ENCODE data around the gene PCYT1A. TPM values are rescaled to one million over a fixed set of nuclear protein-coding genes. Genes with fewer than 3 reads are reported as not detected.

Gene PCYT1A
- total RNA-seq, 4 donors from 2014 or later = 90.5 to 123 (median 99.0) TPM

DNA sequence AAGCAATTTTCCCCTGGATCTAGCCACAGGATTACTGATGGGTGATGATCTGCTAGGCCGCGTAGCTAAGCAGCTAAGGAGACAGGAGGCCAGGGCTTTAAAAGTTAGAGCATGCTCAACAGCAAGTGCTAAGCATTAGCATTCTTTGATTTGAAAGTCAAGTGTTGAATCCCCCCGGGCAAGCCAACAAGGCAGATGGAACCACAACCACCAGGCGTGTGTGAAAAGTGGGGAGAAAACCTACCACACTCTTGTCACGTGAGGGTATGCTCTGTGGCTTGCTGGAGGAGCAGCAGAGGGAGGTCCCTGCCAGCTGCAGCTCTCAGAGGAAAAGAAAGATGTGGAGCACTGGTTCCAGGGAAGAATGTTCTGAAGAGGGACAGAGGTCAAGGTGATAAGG lies 50.3 kb downstream of the PCYT1A start:
- no peak for TF ChIP-seq POLR2A (IDR thresholded peaks at IDR 0.05)
- no peak for TF ChIP-seq CTCF (IDR thresholded peaks at IDR 0.05 in 4 of 5, conservative IDR thresholded peaks at IDR 0.05 in 1 of 5)
- Histone ChIP-seq H3K4me1 (no peaks in the 10 kb centered on the region), H3K27ac (no peak overlapping the region), H3K36me3 (peaks cover 0 to 57% of the 10 kb centered on the region in 2 donors), H3K4me3 (no peak overlapping the region), H3K9me3 (no peaks in the 10 kb centered on the region), H3K27me3 (no peaks in the 10 kb centered on the region)
- in situ Hi-C loops (cut with MboI; ENCODE audit: low sequenced_read_pairs in 4 of 4) = no loop called here
- ATAC-seq = no peak
- intact Hi-C loops (cut with DNase I; ENCODE audit: low total_unique reads) = no loop called here
- DNase-seq = no peak

DNA sequence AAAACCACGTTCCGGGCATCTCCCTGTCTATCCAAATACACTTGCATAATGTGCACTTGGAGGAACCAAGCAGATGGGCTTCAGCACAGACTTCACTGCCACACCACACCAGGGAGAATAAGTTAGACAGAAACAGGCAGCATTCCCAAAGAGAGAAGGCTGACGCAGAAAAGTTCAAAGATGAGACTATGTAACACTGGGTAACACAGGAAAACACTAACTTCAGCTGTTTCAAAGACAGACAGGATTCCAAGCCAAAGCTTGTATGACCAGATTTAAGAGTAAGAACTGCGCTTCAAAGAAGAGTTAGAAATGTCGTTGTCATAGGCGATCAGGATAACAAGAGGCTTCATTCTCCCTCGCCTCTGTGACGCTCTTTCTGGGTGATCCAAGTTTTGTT lies 51.3 kb downstream of the PCYT1A start:
- ATAC-seq (no peak), DNase-seq (no peak)
- Histone ChIP-seq H3K4me1 (no peaks in the 10 kb centered on the region), H3K27me3 (no peaks in the 10 kb centered on the region), H3K27ac (no peak overlapping the region), H3K36me3 (peaks cover 0 to 47% of the 10 kb centered on the region in 2 donors), H3K9me3 (no peaks in the 10 kb centered on the region), H3K4me3 (no peak overlapping the region)
- intact Hi-C loops (cut with DNase I; ENCODE audit: low total_unique reads) (no loop called here), in situ Hi-C loops (cut with MboI; ENCODE audit: low sequenced_read_pairs in 4 of 4) (no loop called here)
- TF ChIP-seq POLR2A (IDR thresholded peaks at IDR 0.05) = no peak

GRCh38 chr3:196235452-196236122 lies 51.9 kb downstream of the PCYT1A start:
- in situ Hi-C loops (cut with MboI; ENCODE audit: low sequenced_read_pairs in 4 of 4) = no loop called here
- H3K27me3 ChIP-seq = no peaks in the 10 kb centered on the region
- no peak overlapping the region for H3K4me3 ChIP-seq
- no peaks in the 10 kb centered on the region for H3K9me3 ChIP-seq
- H3K36me3 ChIP-seq = peaks cover 0 to 41% of the 10 kb centered on the region in 2 donors
- no peak overlapping the region for H3K27ac ChIP-seq
- DNase-seq (no peak), ATAC-seq (no peak)
- no peak for TF ChIP-seq CTCF (IDR thresholded peaks at IDR 0.05 in 4 of 5, conservative IDR thresholded peaks at IDR 0.05 in 1 of 5)
- TF ChIP-seq POLR2A (IDR thresholded peaks at IDR 0.05) = no peak
- H3K4me1 ChIP-seq = no peaks in the 10 kb centered on the region
- intact Hi-C loops (cut with DNase I; ENCODE audit: low total_unique reads) = no loop called here

DNA sequence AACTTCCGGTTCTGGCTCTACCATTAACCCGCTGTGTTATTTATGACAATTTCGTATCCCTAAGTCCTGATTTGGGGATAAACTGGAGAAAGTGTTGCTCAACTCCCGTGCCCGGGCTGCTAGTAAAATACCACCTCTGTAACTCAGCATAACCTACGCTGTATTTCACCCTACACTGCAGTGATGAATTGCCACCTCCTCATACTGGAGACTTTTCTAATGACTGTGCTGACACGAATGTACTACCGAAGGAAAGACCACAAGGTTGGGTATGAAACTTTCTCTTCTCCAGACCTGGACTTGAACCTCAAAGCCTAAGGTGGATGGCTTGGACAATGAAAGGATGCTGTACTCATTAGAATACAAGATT lies 54.7 kb downstream of the PCYT1A start:
- Histone ChIP-seq H3K4me1 (no peaks in the 10 kb centered on the region), H3K27ac (no peak overlapping the region), H3K9me3 (no peaks in the 10 kb centered on the region), H3K27me3 (no peaks in the 10 kb centered on the region), H3K36me3 (peaks cover 0 to 14% of the 10 kb centered on the region in 2 donors), H3K4me3 (no peak overlapping the region)
- in situ Hi-C loops (cut with MboI; ENCODE audit: low sequenced_read_pairs in 4 of 4) (no loop called here), intact Hi-C loops (cut with DNase I; ENCODE audit: low total_unique reads) (no loop called here)
- no peak for DNase-seq
- no peak for TF ChIP-seq CTCF (IDR thresholded peaks at IDR 0.05 in 4 of 5, conservative IDR thresholded peaks at IDR 0.05 in 1 of 5)
- no peak for TF ChIP-seq POLR2A (IDR thresholded peaks at IDR 0.05)
- no peak for ATAC-seq

DNA sequence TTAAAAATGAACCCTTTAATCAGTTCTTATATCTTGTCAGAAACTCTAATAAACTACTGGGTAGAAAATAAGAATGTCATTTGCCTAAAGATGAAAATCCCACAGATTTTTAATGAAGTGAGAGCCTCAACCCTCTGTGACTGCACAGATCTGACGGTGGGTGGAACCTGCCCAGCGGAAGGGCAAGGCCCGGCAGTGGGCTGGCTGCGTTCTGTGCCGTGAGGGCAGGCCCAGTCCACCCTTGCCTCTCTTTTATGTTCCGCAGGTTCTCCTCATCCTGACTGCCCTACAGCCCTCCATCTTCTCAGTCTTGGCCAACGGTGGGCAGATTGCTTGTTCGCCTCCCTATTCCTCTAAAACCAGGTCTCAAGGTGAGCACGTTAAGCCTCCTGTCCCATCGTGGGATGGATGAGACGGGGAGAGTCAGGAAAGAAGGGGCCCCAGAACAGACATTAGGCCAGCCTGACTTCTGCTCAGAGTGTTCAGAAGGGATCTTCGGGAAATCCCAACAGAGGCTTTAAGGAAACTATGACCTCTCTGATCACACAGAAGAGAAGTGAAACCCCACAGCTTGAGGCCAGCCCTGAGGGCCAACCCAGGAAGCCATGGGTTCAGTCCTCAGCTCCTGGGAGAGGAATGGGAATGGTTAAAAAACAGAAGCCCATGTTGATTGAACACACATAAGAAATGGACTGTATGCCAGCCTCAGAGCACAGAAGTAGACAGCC lies 55.2 kb downstream of the PCYT1A start:
- H3K9me3 ChIP-seq = no peaks in the 10 kb centered on the region
- intact Hi-C loops (cut with DNase I; ENCODE audit: low total_unique reads) = no loop called here
- DNase-seq (no peak), ATAC-seq (no peak)
- in situ Hi-C loops (cut with MboI; ENCODE audit: low sequenced_read_pairs in 4 of 4) = no loop called here
- peaks cover 0 to 8% of the 10 kb centered on the region in 2 donors for H3K36me3 ChIP-seq
- H3K27ac ChIP-seq = no peak overlapping the region
- no peaks in the 10 kb centered on the region for H3K4me1 ChIP-seq
- H3K4me3 ChIP-seq = no peak overlapping the region
- TF ChIP-seq CTCF (IDR thresholded peaks at IDR 0.05 in 4 of 5, conservative IDR thresholded peaks at IDR 0.05 in 1 of 5) = no peak
- TF ChIP-seq POLR2A (IDR thresholded peaks at IDR 0.05) = no peak
- no peaks in the 10 kb centered on the region for H3K27me3 ChIP-seq
